ENCODE data around the gene PCDHA11.
"Not testable (repeated sequence)": the region's sequence is repeated elsewhere in the genome, so short reads cannot be mapped to it uniquely, and the experiment has no call there.

The PCDHA11 gene

GRCh38 chr5:140849831-140850634 lies 18.7 kb upstream of the PCDHA11 start:
- DNase-seq (ENCODE audit: extremely low read depth in 1 of 2, low read depth in 1 of 2): not testable (repeated sequence)

- DNase-seq (ENCODE audit: extremely low read depth in 1 of 2, low read depth in 1 of 2): no peak
Measured at GRCh38 chr5:140855772-140856674, 12.7 kb upstream of the PCDHA11 start, which contains the start of gene PCDHA10. Gene PCDHA10 (plus strand): TSS chr5:140855897. CDS start chr5:140856049, 152 bp downstream.

- DNase-seq (ENCODE audit: extremely low read depth in 1 of 2, low read depth in 1 of 2): no peak
Measured at GRCh38 chr5:140857177-140857986, 11.4 kb upstream of the PCDHA11 start.

- DNase-seq (ENCODE audit: extremely low read depth in 1 of 2, low read depth in 1 of 2): no peak
Measured at GRCh38 chr5:140857987-140858240, 10.8 kb upstream of the PCDHA11 start.

GRCh38 chr5:140862441-140863295 lies 6.1 kb upstream of the PCDHA11 start:
- DNase-seq (ENCODE audit: extremely low read depth in 1 of 2, low read depth in 1 of 2): no peak

- DNase-seq (ENCODE audit: extremely low read depth in 1 of 2, low read depth in 1 of 2): no peak
Measured at GRCh38 chr5:140869555-140869886, 764 bp downstream of the PCDHA11 start.

- DNase-seq (ENCODE audit: extremely low read depth in 1 of 2, low read depth in 1 of 2): no peak
Measured at GRCh38 chr5:140870221-140871201, 1.8 kb downstream of the PCDHA11 start.

GRCh38 chr5:140875085-140876065 lies 6.6 kb downstream of the PCDHA11 start, which contains the start of gene PCDHA12:
Gene PCDHA12 (plus strand): TSS chr5:140875308. CDS start chr5:140875473, 165 bp downstream.
- DNase-seq (ENCODE audit: extremely low read depth in 1 of 2, low read depth in 1 of 2): no peak

- DNase-seq (ENCODE audit: extremely low read depth in 1 of 2, low read depth in 1 of 2): not testable (repeated sequence)
Measured at GRCh38 chr5:140876541-140877261, 7.9 kb downstream of the PCDHA11 start.

GRCh38 chr5:140877262-140877581 lies 8.5 kb downstream of the PCDHA11 start:
- DNase-seq (ENCODE audit: extremely low read depth in 1 of 2, low read depth in 1 of 2): no peak

- DNase-seq (ENCODE audit: extremely low read depth in 1 of 2, low read depth in 1 of 2): no peak
Measured at GRCh38 chr5:140881889-140882590, 13.3 kb downstream of the PCDHA11 start, which contains the start of gene PCDHA13. Gene PCDHA13 (plus strand): TSS chr5:140882124. CDS start chr5:140882269, 145 bp downstream.

GRCh38 chr5:140882591-140882899 lies 13.8 kb downstream of the PCDHA11 start:
- no peak for DNase-seq (ENCODE audit: extremely low read depth in 1 of 2, low read depth in 1 of 2)

GRCh38 chr5:140883373-140883772 lies 14.6 kb downstream of the PCDHA11 start:
- DNase-seq (ENCODE audit: extremely low read depth in 1 of 2, low read depth in 1 of 2): no peak

GRCh38 chr5:140883927-140884697 lies 15.4 kb downstream of the PCDHA11 start:
- DNase-seq (ENCODE audit: extremely low read depth in 1 of 2, low read depth in 1 of 2): no peak

- DNase-seq (ENCODE audit: extremely low read depth in 1 of 2, low read depth in 1 of 2): no peak
Measured at GRCh38 chr5:140916325-140916724, 47.6 kb downstream of the PCDHA11 start.
